PC-9 (cell line): ENCODE data around the gene MTMR3.

Experiments
- EZH2 ChIP-seq: fragments of 200-600 bp; sonication (generic); IDR thresholded peaks from 2 replicates; pipeline ENCODE4 v1.8.0; 2017; ENCODE audit warnings: antibody characterized with exemption, low read depth
- TF ChIP-seq, protein P1 (sequence below): fragments of 200-600 bp; sonication (generic); conservative IDR thresholded peaks from 2 replicates; pipeline ENCODE4 v1.6.1; 2017; ENCODE audit warnings: mixed run types, antibody characterized with exemption, mild to moderate bottlenecking, moderate library complexity

DNA sequence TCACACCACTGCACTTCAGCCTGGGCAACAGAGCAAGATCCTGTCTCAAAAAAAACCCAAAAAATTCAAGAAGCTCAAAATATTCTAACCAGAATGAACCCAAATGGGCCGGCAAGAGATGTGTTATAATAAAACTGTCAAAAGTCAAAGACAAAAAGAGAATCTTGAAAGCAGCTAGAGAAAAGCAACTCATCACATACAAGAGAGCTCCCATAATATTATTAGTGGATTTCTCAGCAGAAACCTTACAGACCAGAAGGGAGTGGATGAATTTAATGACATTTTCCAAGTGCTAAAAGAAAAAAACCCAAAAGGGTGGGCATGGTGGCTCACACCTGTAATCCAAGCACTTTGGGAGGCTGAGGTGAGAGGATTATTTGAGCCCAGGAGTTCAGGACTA, 174.4 kb downstream of the MTMR3 start:
- TF ChIP-seq, protein P1, sequence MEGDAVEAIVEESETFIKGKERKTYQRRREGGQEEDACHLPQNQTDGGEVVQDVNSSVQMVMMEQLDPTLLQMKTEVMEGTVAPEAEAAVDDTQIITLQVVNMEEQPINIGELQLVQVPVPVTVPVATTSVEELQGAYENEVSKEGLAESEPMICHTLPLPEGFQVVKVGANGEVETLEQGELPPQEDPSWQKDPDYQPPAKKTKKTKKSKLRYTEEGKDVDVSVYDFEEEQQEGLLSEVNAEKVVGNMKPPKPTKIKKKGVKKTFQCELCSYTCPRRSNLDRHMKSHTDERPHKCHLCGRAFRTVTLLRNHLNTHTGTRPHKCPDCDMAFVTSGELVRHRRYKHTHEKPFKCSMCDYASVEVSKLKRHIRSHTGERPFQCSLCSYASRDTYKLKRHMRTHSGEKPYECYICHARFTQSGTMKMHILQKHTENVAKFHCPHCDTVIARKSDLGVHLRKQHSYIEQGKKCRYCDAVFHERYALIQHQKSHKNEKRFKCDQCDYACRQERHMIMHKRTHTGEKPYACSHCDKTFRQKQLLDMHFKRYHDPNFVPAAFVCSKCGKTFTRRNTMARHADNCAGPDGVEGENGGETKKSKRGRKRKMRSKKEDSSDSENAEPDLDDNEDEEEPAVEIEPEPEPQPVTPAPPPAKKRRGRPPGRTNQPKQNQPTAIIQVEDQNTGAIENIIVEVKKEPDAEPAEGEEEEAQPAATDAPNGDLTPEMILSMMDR = no peak
- no peak for TF ChIP-seq EZH2
